GM23248 (cell line): ENCODE results near the gene ERCC2.

Source experiments
- EZH2 ChIP-seq: fragments of 200-600 bp; sonication (generic); IDR thresholded peaks from 2 replicates; pipeline ENCODE4 v1.6.1; 2018; ENCODE audit warnings: antibody characterized with exemption, mild to moderate bottlenecking; ENCODE audit not compliant: insufficient read depth, poor library complexity, severe bottlenecking
- EZH2phosphoT487 ChIP-seq: fragments of 200-600 bp; sonication (generic); IDR thresholded peaks from 2 replicates; pipeline ENCODE4 v1.6.1; 2018; ENCODE audit warnings: antibody characterized with exemption, moderate library complexity, mild to moderate bottlenecking, low read depth; ENCODE audit not compliant: insufficient read depth

DNA sequence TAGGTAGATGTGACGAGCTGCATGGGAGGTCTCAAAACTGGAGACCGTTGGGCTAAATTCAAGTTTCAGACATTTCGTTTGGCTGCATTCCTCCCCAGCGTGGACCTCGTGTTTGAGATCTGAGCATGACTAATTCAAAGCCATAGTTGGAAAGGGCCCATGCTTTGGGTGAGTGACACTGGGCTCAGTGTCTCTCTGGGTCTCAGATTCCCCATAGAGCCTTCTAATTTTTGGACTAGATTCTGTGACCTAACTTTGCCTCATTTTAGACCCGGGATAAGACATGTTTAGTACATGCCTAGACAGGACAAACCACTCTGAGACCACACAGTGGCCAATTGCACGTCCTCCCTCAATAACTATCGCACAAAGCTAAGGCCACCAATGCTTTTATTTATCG is 64.3 kb downstream of the ERCC2 start:
- TF ChIP-seq EZH2phosphoT487 = no peak
- TF ChIP-seq EZH2 = no peak
